Activated T-helper 1 cell treated with anti-CD3 and anti-CD28 coated beads, Interleukin-12 subunit alpha, Interleukin-12 subunit beta, Interleukin-2, Interleukin-4 antibody, amounts not matched to agents 30 ng/mL and 10 ng/mL and 1 ng/mL, durations not matched to agents 14 hours and 24 hours and 36 hours (primary cell): ENCODE data around the gene FARS2. TPM values are rescaled to one million over a fixed set of nuclear protein-coding genes. Genes with fewer than 3 reads are reported as not detected.

ENCODE experiments used
- DNase-seq: peaks from one replicate; pipeline ENCODE4 v3.0.0; 2021; ENCODE audit warnings: low spot score
- H3K27ac Mint-ChIP-seq: one replicate; pipeline ENCODE4 v1.8.0; 2021; ENCODE audit warnings: mild to moderate bottlenecking, mixed read lengths
- H3K27me3 Mint-ChIP-seq: one replicate; pipeline ENCODE4 v1.8.0; 2022; ENCODE audit warnings: mild to moderate bottlenecking, moderate library complexity, mixed read lengths; ENCODE audit not compliant: insufficient read depth
- H3K36me3 Mint-ChIP-seq: one replicate; pipeline ENCODE4 v1.8.0; 2021; ENCODE audit warnings: low read depth, mixed read lengths
- H3K4me1 Mint-ChIP-seq: one replicate; pipeline ENCODE4 v1.8.0; 2021; ENCODE audit warnings: low read depth, mixed read lengths
- H3K4me3 Mint-ChIP-seq: one replicate; pipeline ENCODE4 v1.8.0; 2021; ENCODE audit warnings: mild to moderate bottlenecking, moderate library complexity, mixed read lengths
- H3K9me3 Mint-ChIP-seq: one replicate; pipeline ENCODE4 v1.8.0; 2021; ENCODE audit warnings: mixed read lengths
- intact Hi-C: fragments of 100-400 bp; cut with micrococcal nuclease; formaldehyde crosslinking; loops from one replicate; pipeline ENCODE4 v1.15.1; 2024
- total RNA-seq: library from RNA; stranded (reverse); gene quantifications from 2 replicates; pipeline ENCODE4 v1.2.3, GENCODE V29; 2022

FARS2 gene
- total RNA-seq, 1 donor from 2014 or later = 23.8 TPM

GRCh38 chr6:5412663-5413062 is 151.3 kb downstream of the FARS2 start:
- H3K27me3 Mint-ChIP-seq = no peaks in the 10 kb centered on the region
- intact Hi-C loops = no loop called here
- no peaks in the 10 kb centered on the region for H3K4me1 Mint-ChIP-seq
- H3K9me3 Mint-ChIP-seq = no peaks in the 10 kb centered on the region
- no peak overlapping the region for H3K4me3 Mint-ChIP-seq
- DNase-seq = no peak
- no peak overlapping the region for H3K27ac Mint-ChIP-seq
- H3K36me3 Mint-ChIP-seq = peaks cover 6% of the 10 kb centered on the region

GRCh38 chr6:5416250-5416649 is 154.9 kb downstream of the FARS2 start:
- DNase-seq = no peak
- Mint-ChIP-seq H3K4me1 (no peaks in the 10 kb centered on the region), H3K9me3 (no peaks in the 10 kb centered on the region), H3K27me3 (no peaks in the 10 kb centered on the region), H3K36me3 (peaks cover 2% of the 10 kb centered on the region), H3K4me3 (no peak overlapping the region), H3K27ac (no peak overlapping the region)
- intact Hi-C loops = no loop called here

- Mint-ChIP-seq H3K27ac (no peak overlapping the region), H3K4me3 (no peak overlapping the region), H3K9me3 (no peaks in the 10 kb centered on the region), H3K36me3 (peaks cover 1% of the 10 kb centered on the region), H3K4me1 (no peaks in the 10 kb centered on the region), H3K27me3 (no peaks in the 10 kb centered on the region)
- intact Hi-C loops = no loop called here
- DNase-seq = no peak
These were observed 161.1 kb downstream of the FARS2 start for GRCh38 chr6:5422321-5422915.

- intact Hi-C loops = no loop called here
- Mint-ChIP-seq H3K36me3 (no peaks in the 10 kb centered on the region), H3K27me3 (peaks cover 2% of the 10 kb centered on the region), H3K4me3 (no peak overlapping the region), H3K9me3 (no peaks in the 10 kb centered on the region), H3K27ac (no peak overlapping the region), H3K4me1 (no peaks in the 10 kb centered on the region)
- DNase-seq = no peak
These were observed 161.9 kb downstream of the FARS2 start for GRCh38 chr6:5423251-5423650.

GRCh38 chr6:5424726-5425125 is 163.4 kb downstream of the FARS2 start:
- intact Hi-C loops = no loop called here
- Mint-ChIP-seq H3K27ac (no peak overlapping the region), H3K9me3 (no peaks in the 10 kb centered on the region), H3K4me3 (no peak overlapping the region), H3K4me1 (no peaks in the 10 kb centered on the region), H3K36me3 (no peaks in the 10 kb centered on the region), H3K27me3 (peaks cover 2% of the 10 kb centered on the region)
- DNase-seq = no peak

GRCh38 chr6:5425267-5425666 is 164.0 kb downstream of the FARS2 start:
- DNase-seq = no peak
- Mint-ChIP-seq H3K36me3 (no peaks in the 10 kb centered on the region), H3K4me1 (no peaks in the 10 kb centered on the region), H3K27ac (no peak overlapping the region), H3K4me3 (no peak overlapping the region), H3K9me3 (no peaks in the 10 kb centered on the region), H3K27me3 (peaks cover 2% of the 10 kb centered on the region)
- intact Hi-C loops = no loop called here

- intact Hi-C loops = no loop called here
- no peak for DNase-seq
- Mint-ChIP-seq H3K4me3 (no peak overlapping the region), H3K27me3 (peaks cover 2% of the 10 kb centered on the region), H3K27ac (no peak overlapping the region), H3K9me3 (no peaks in the 10 kb centered on the region), H3K36me3 (no peaks in the 10 kb centered on the region), H3K4me1 (no peaks in the 10 kb centered on the region)
These were observed 164.5 kb downstream of the FARS2 start for GRCh38 chr6:5425797-5426196.

GRCh38 chr6:5427586-5427985 is 166.3 kb downstream of the FARS2 start:
- DNase-seq = no peak
- H3K27ac Mint-ChIP-seq = no peak overlapping the region
- H3K27me3 Mint-ChIP-seq = peaks cover 2% of the 10 kb centered on the region
- H3K9me3 Mint-ChIP-seq = no peaks in the 10 kb centered on the region
- H3K4me3 Mint-ChIP-seq = no peak overlapping the region
- no peaks in the 10 kb centered on the region for H3K4me1 Mint-ChIP-seq
- peaks cover 1% of the 10 kb centered on the region for H3K36me3 Mint-ChIP-seq
- intact Hi-C loops = no loop called here

- H3K4me3 Mint-ChIP-seq = no peak overlapping the region
- H3K4me1 Mint-ChIP-seq = no peaks in the 10 kb centered on the region
- intact Hi-C loops = no loop called here
- no peak overlapping the region for H3K27ac Mint-ChIP-seq
- H3K36me3 Mint-ChIP-seq = peaks cover 4% of the 10 kb centered on the region
- peaks cover 6% of the 10 kb centered on the region for H3K9me3 Mint-ChIP-seq
- no peak for DNase-seq
- no peaks in the 10 kb centered on the region for H3K27me3 Mint-ChIP-seq
These were observed 172.0 kb downstream of the FARS2 start for GRCh38 chr6:5433324-5433723.

GRCh38 chr6:5435449-5435848 is 174.1 kb downstream of the FARS2 start:
- no peak for DNase-seq
- Mint-ChIP-seq H3K4me1 (no peaks in the 10 kb centered on the region), H3K4me3 (no peak overlapping the region), H3K9me3 (peaks cover 6% of the 10 kb centered on the region), H3K27me3 (peaks cover 1% of the 10 kb centered on the region), H3K27ac (no peak overlapping the region), H3K36me3 (peaks cover 4% of the 10 kb centered on the region)
- intact Hi-C loops = no loop called here

GRCh38 chr6:5438922-5439584 is 177.7 kb downstream of the FARS2 start:
- H3K4me1 Mint-ChIP-seq = no peaks in the 10 kb centered on the region
- H3K27me3 Mint-ChIP-seq = peaks cover 1% of the 10 kb centered on the region
- H3K4me3 Mint-ChIP-seq = no peak overlapping the region
- no peak overlapping the region for H3K27ac Mint-ChIP-seq
- intact Hi-C loops = no loop called here
- H3K36me3 Mint-ChIP-seq = peaks cover 3% of the 10 kb centered on the region
- no peak for DNase-seq
- peaks cover 6% of the 10 kb centered on the region for H3K9me3 Mint-ChIP-seq

- H3K4me3 Mint-ChIP-seq = no peak overlapping the region
These were observed 178.4 kb downstream of the FARS2 start for GRCh38 chr6:5439749-5440148.

GRCh38 chr6:5442319-5442718 is 181.0 kb downstream of the FARS2 start:
- Mint-ChIP-seq H3K4me1 (no peaks in the 10 kb centered on the region), H3K27me3 (peaks cover 1% of the 10 kb centered on the region), H3K9me3 (peaks cover 3% of the 10 kb centered on the region), H3K4me3 (no peak overlapping the region), H3K36me3 (peaks cover 1% of the 10 kb centered on the region), H3K27ac (no peak overlapping the region)
- no peak for DNase-seq
- intact Hi-C loops = no loop called here

More at GRCh38 chr6:5439749-5440148, 178.4 kb downstream of the FARS2 start:
- Mint-ChIP-seq H3K27ac (no peak overlapping the region), H3K36me3 (peaks cover under 1% of the 10 kb centered on the region), H3K9me3 (peaks cover 6% of the 10 kb centered on the region), H3K4me1 (no peaks in the 10 kb centered on the region), H3K27me3 (peaks cover 1% of the 10 kb centered on the region)
- intact Hi-C loops = no loop called here
- DNase-seq = no peak

- intact Hi-C loops = no loop called here
- H3K27me3 Mint-ChIP-seq = peaks cover 1% of the 10 kb centered on the region
- DNase-seq = no peak
- H3K9me3 Mint-ChIP-seq = no peaks in the 10 kb centered on the region
- no peak overlapping the region for H3K4me3 Mint-ChIP-seq
- no peaks in the 10 kb centered on the region for H3K4me1 Mint-ChIP-seq
- no peak overlapping the region for H3K27ac Mint-ChIP-seq
- peaks cover 1% of the 10 kb centered on the region for H3K36me3 Mint-ChIP-seq
These were observed 181.6 kb downstream of the FARS2 start for GRCh38 chr6:5442916-5443315.
